K562 (cell line): ENCODE data around the gene NRDE2. TPM values are rescaled to one million over a fixed set of nuclear protein-coding genes. Genes with fewer than 3 reads are reported as not detected.

ENCODE experiments used
- ATAC-seq: fragments of 200-7000 bp; cut with Tn5 transposase; 3 replicates; pipeline ENCODE4 v1.9.1; 2020; ENCODE audit warnings: moderate library complexity
- BruUV-seq: library from RNA; stranded (reverse); fragments of 400-500 nt; replicated peaks from 2 replicates; lab custom pipeline; 2021; lab: Mats Ljungman, UMichigan
- CTCF ChIA-PET: fragments of 300-600 bp; formaldehyde crosslinking; extraction: SDS; loops from one replicate; lab custom pipeline; 2021; ENCODE audit warnings: low intra/inter-chr PET ratio; lab: Yijun Ruan, JAX
- POLR2A ChIA-PET: fragments of 300-600, 350-650 bp; sonication (Branson Sonifier 250); formaldehyde crosslinking; extraction: SDS; loops from one replicate; lab custom pipeline; 2021; ENCODE audit warnings: antibody characterized with exemption, inconsistent platforms; lab: Yijun Ruan, JAX
- DNase-seq, 4 experiments: peaks; one replicate each; pipeline versions ENCODE4 v3.0.0 to v3.0.0-alpha.2; 2011 to 2018; ENCODE audit warnings: low spot score in 3 of 4, mixed read lengths in 3 of 4; ENCODE audit errors: extremely low read depth in 1 of 4
- FAIRE-seq: peaks from 2 replicates; lab custom pipeline; 2011; peaks lifted over from hg19 to GRCh38; lab: Jason Lieb, UNC
- H2AFZ ChIP-seq: 2 replicates; pipeline ENCODE4 v1.6.0; 2011; ENCODE audit warnings: low read depth, low read length, control low read depth, inconsistent platforms
- H3K27ac ChIP-seq: fragments of 200-600 bp; 3 replicates; pipeline ENCODE4 v1.8.0; 2011; ENCODE audit warnings: low read depth, mild to moderate bottlenecking, control low read depth, inconsistent platforms, low read length, moderate library complexity, mixed read lengths; ENCODE audit errors: extremely low read depth
- H3K27me3 ChIP-seq, 2 experiments: fragments of 300-600 bp in 1 of 2; 2 replicates in 1 of 2; 3 replicates in 1 of 2; pipeline versions ENCODE4 v1.6.0 to v1.8.0; 2011; ENCODE audit warnings: inconsistent platforms in 2 of 2, low read length in 2 of 2, mild to moderate bottlenecking in 1 of 2, mixed read lengths in 1 of 2, moderate library complexity in 1 of 2; ENCODE audit not compliant: control insufficient read depth in 2 of 2, insufficient read depth in 2 of 2
- H3K36me3 ChIP-seq: fragments of 300-600 bp; 3 replicates; pipeline ENCODE4 v1.8.0; 2011; ENCODE audit warnings: mild to moderate bottlenecking, low read length, inconsistent platforms; ENCODE audit not compliant: control insufficient read depth, insufficient read depth
- H3K4me1 ChIP-seq, 2 experiments: fragments of 200-600 bp in 1 of 2; replicated peaks in 1 of 2; 2 replicates in 1 of 2; 3 replicates in 1 of 2; pipeline versions ENCODE4 v1.5.1 to v1.8.0; 2011; ENCODE audit warnings: inconsistent platforms in 2 of 2, low read length in 2 of 2, mild to moderate bottlenecking in 1 of 2, mixed read lengths in 1 of 2, moderate library complexity in 1 of 2; ENCODE audit not compliant: control insufficient read depth in 2 of 2, insufficient read depth in 2 of 2
- H3K4me2 ChIP-seq: 2 replicates; pipeline ENCODE4 v1.6.1; 2011; ENCODE audit warnings: low read length, control low read depth, inconsistent platforms, mixed read lengths; ENCODE audit not compliant: insufficient read depth
- H3K4me3 ChIP-seq: fragments of 200-600 bp; sonication (generic), shearing (Covaris generic); 2 replicates; pipeline ENCODE4 v1.5.1; 2016; ENCODE audit warnings: control low read depth, inconsistent platforms
- H3K79me2 ChIP-seq: fragments of 200-600 bp; 3 replicates; pipeline ENCODE4 v1.8.0; 2011; ENCODE audit warnings: low read length, inconsistent platforms; ENCODE audit not compliant: control insufficient read depth, insufficient read depth
- H3K9ac ChIP-seq, 2 experiments: 2 replicates each; pipeline versions ENCODE4 v1.6.0 to v1.6.1; 2011; ENCODE audit warnings: low read depth in 2 of 2, low read length in 2 of 2, control low read depth in 1 of 2, inconsistent platforms in 1 of 2, mild to moderate bottlenecking in 1 of 2, mixed read lengths in 1 of 2; ENCODE audit not compliant: insufficient read depth in 1 of 2
- H3K9me1 ChIP-seq: one replicate; pipeline ENCODE4 v1.6.0; 2011; ENCODE audit warnings: inconsistent platforms, mild to moderate bottlenecking, low read length, moderate library complexity; ENCODE audit not compliant: control insufficient read depth, insufficient read depth
- H3K9me3 ChIP-seq: replicated peaks from 2 replicates; pipeline ENCODE4 v1.5.1; 2011; ENCODE audit warnings: low read depth, low read length, inconsistent platforms; ENCODE audit not compliant: control insufficient read depth, insufficient read depth
- H4K20me1 ChIP-seq: replicated peaks from 2 replicates; pipeline ENCODE4 v1.6.1; 2011; ENCODE audit warnings: low read length, inconsistent platforms, mixed read lengths; ENCODE audit not compliant: control insufficient read depth, insufficient read depth
- CREB5 ChIP-seq: fragments of 250-450 bp; sonication (Bioruptor Pico); IDR thresholded peaks from 2 replicates; pipeline ENCODE4 v1.5.0; 2020; ENCODE audit warnings: mild to moderate bottlenecking
- E2F8 ChIP-seq: fragments of 450-650 bp; IDR thresholded peaks from 2 replicates; pipeline ENCODE4 v1.7.1; 2018; ENCODE audit warnings: mild to moderate bottlenecking, low read depth; ENCODE audit not compliant: partially characterized antibody
- PHF8 ChIP-seq: fragments of 200-600 bp; sonication (generic); IDR thresholded peaks from 2 replicates; pipeline ENCODE4 v1.6.1; 2012; ENCODE audit warnings: mixed run types, mild to moderate bottlenecking, inconsistent platforms, low read length, moderate library complexity, borderline replicate concordance
- POU5F1 ChIP-seq: fragments of 150-350 bp; IDR thresholded peaks from 2 replicates; pipeline ENCODE4 v1.6.1; 2014; ENCODE audit warnings: borderline replicate concordance, low read length, low read depth, mild to moderate bottlenecking; ENCODE audit not compliant: partially characterized antibody
- SNAPC5 ChIP-seq: fragments of 250-450 bp; sonication (Bioruptor Pico); IDR thresholded peaks from 2 replicates; pipeline ENCODE4 v1.8.0; 2021; ENCODE audit warnings: moderate library complexity, mild to moderate bottlenecking, inconsistent platforms
- ZBTB43 ChIP-seq: sonication (generic); formaldehyde crosslinking; IDR thresholded peaks from 2 replicates; pipeline ENCODE4 v1.8.0; 2023; ENCODE audit warnings: mild to moderate bottlenecking, missing genetic modification reagents
- ZNF695 ChIP-seq: fragments of 450-650 bp; formaldehyde crosslinking; IDR thresholded peaks from 2 replicates; pipeline ENCODE4 v1.4.0; 2020; ENCODE audit warnings: mild to moderate bottlenecking, moderate library complexity
- WGBS: fragments of 100-300 bp; shearing (Covaris generic); methylation state at CpG from one replicate; pipeline ENCODE4 v1.1.6; 2016; ENCODE audit warnings: low coverage, mixed read lengths; ENCODE audit not compliant: insufficient coverage; ENCODE audit errors: missing lambda C conversion rate; 5-methylcytosine and 5-hydroxymethylcytosine counted together
- in situ Hi-C: fragments of 300-500 bp; cut with MboI; formaldehyde crosslinking; loops from 4 replicates; pipeline ENCODE4 v1.15.0; 2018; ENCODE audit warnings: inconsistent platforms, mixed read lengths
- intact Hi-C: fragments of 100-400 bp; cut with micrococcal nuclease; formaldehyde crosslinking; loops from 2 replicates; pipeline ENCODE4 v1.14.2; 2022
- polyA plus RNA-seq, 8 experiments: library from polyadenylated mRNA; depleted of rRNA in 4 of 8; stranded (reverse) in 5 of 8; unstranded in 3 of 8; fragments of >200 nt; fragmentation: Nextera tagmentation in 2 of 8; fragmentation: Illumina TruSeq in 1 of 8; extraction: Ambion mirVana in 2 of 8; extraction: Trizol in 1 of 8; gene quantifications; 2 replicates each; pipeline versions ENCODE4 v1.2.1 to v1.2.3, GENCODE V29; 2011 to 2014; ENCODE audit warnings: inconsistent platforms in 1 of 8, missing spikeins in 1 of 8
- total RNA-seq, 7 experiments: library from RNA; depleted of rRNA in 6 of 7; stranded (reverse); fragments of >200 nt in 6 of 7; fragmentation: Illumina TruSeq in 2 of 7; extraction: Trizol in 2 of 7; gene quantifications; 2 replicates each; pipeline versions ENCODE4 v1.2.1 to v1.2.3, GENCODE V29; 2011 to 2021; ENCODE audit warnings: low replicate concordance in 1 of 7

Gene NRDE2
- total and polyA plus RNA-seq, 9 of the 15 experiments (the other 6 are each of a cell fraction or from before 2014, with no cell fraction given) = 3.3 to 15.0 (median 8.4) TPM

GRCh38 chr14:90275820-90276219 is 55.9 kb downstream of the NRDE2 start (continued):
- TF ChIP-seq POU5F1 = no peak

GRCh38 chr14:90275458-90275814 is 56.3 kb downstream of the NRDE2 start:
- Histone ChIP-seq H3K9ac (no peak overlapping the region), H3K27me3 (no peaks in the 10 kb centered on the region), H3K79me2 (no peaks in the 10 kb centered on the region), H2AFZ (no peak overlapping the region), H3K4me1 (peaks cover 0 to 4% of the 10 kb centered on the region in 2 experiments; a peak in 2 of 5 replicates), H4K20me1 (no peaks in the 10 kb centered on the region), H3K9me3 (no peaks in the 10 kb centered on the region), H3K4me2 (no peak overlapping the region), H3K4me3 (no peak overlapping the region), H3K27ac (no peak overlapping the region), H3K9me1 (no peaks in the 10 kb centered on the region), H3K36me3 (peaks cover 41% of the 10 kb centered on the region)
- BruUV-seq = no TSS peak
- intact Hi-C loops (no loop called here), in situ Hi-C loops (no loop called here)
- WGBS = 96% methylated on average over 7 of the region's 9 CpGs
- ATAC-seq = no peak
- ChIA-PET CTCF (no interaction called here), POLR2A (interaction anchor here (0.8 to 1.6 kb wide), 2 partner anchors 9 to 19 kb away, joined by 3 to 6 read pairs; partner anchors contain the start of gene PSMC1)
- no peak for DNase-seq
- FAIRE-seq = no peak
- no peak for TF ChIP-seq E2F8
- TF ChIP-seq ZNF695 (CRISPR knock-in tag) = no peak
- TF ChIP-seq SNAPC5 (CRISPR knock-in tag) = no peak
- TF ChIP-seq CREB5 = no peak
- TF ChIP-seq ZBTB43 (CRISPR knock-in tag) = no peak
- no peak for TF ChIP-seq PHF8
